Measurements from ENCODE around the gene ZNF678. TPM values are rescaled to one million over a fixed set of nuclear protein-coding genes. Genes with fewer than 3 reads are reported as not detected.
"Not testable (repeated sequence)": the region's sequence is repeated elsewhere in the genome, so short reads cannot be mapped to it uniquely, and the experiment has no call there.

ZNF678 gene
- total RNA-seq, 1 donor from 2014 or later: 19.5 TPM

DNA sequence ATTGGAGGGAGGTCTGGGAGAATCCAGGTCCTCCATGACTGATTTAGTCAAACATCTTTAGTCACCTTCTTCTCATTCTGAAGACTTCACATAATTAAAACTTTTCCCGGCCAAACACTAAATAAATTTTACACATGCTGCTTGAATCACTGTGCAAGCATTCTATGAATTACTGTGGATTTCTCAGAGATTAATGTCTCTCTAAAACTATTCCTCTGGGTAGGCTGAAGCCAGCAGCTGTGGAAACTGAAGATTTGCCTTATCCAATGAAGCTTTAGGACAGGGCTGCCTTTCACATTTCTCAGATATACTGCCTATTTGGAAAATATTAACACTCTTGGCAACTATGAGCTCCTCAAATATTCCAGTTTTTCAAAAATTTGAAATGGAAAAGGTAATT is 110.1 kb downstream of the ZNF678 start:
- Mint-ChIP-seq H3K9me3 (ENCODE audit: unreplicated experiment) (peaks cover 14% of the 10 kb centered on the region), H3K36me3 (ENCODE audit: low read depth, unreplicated experiment) (peaks cover 9% of the 10 kb centered on the region), H3K27ac (ENCODE audit: unreplicated experiment) (no peak overlapping the region), H3K4me1 (ENCODE audit: unreplicated experiment) (no peaks in the 10 kb centered on the region), H3K4me3 (ENCODE audit: unreplicated experiment) (no peak overlapping the region), H3K27me3 (ENCODE audit: unreplicated experiment) (peaks cover 3% of the 10 kb centered on the region)
- TF ChIP-seq, protein P1, sequence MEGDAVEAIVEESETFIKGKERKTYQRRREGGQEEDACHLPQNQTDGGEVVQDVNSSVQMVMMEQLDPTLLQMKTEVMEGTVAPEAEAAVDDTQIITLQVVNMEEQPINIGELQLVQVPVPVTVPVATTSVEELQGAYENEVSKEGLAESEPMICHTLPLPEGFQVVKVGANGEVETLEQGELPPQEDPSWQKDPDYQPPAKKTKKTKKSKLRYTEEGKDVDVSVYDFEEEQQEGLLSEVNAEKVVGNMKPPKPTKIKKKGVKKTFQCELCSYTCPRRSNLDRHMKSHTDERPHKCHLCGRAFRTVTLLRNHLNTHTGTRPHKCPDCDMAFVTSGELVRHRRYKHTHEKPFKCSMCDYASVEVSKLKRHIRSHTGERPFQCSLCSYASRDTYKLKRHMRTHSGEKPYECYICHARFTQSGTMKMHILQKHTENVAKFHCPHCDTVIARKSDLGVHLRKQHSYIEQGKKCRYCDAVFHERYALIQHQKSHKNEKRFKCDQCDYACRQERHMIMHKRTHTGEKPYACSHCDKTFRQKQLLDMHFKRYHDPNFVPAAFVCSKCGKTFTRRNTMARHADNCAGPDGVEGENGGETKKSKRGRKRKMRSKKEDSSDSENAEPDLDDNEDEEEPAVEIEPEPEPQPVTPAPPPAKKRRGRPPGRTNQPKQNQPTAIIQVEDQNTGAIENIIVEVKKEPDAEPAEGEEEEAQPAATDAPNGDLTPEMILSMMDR (IDR thresholded peaks at IDR 0.05; ENCODE audit: unreplicated experiment): no peak
- no peak for DNase-seq (ENCODE audit: low spot score)

DNA sequence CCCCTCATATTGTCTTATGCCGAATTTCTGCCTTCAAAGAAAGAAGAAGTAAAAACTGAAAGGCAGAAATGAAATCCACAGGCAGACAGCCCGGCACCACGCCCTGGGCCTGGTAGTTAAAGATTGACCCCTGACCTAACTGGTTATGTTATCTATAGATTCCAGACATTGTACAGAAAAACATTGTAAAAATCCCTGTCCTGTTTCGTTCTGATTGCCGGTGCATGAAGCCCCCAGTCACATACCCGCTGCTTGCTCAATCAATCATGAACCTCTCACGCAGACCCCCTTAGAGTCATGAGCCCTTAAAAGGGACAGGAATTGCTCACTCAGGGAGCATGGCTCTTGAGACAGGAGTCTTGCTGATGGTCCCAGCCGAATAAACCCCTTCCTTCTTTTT is 122.5 kb downstream of the ZNF678 start:
- DNase-seq (ENCODE audit: low spot score): no peak
- H3K27me3 Mint-ChIP-seq (ENCODE audit: unreplicated experiment): no peaks in the 10 kb centered on the region
- H3K36me3 Mint-ChIP-seq (ENCODE audit: low read depth, unreplicated experiment): peaks cover 5% of the 10 kb centered on the region
- TF ChIP-seq, protein P1 (IDR thresholded peaks at IDR 0.05; ENCODE audit: unreplicated experiment): no peak
- H3K4me1 Mint-ChIP-seq (ENCODE audit: unreplicated experiment): no peaks in the 10 kb centered on the region
- no peak overlapping the region for H3K27ac Mint-ChIP-seq (ENCODE audit: unreplicated experiment)
- no peak overlapping the region for H3K4me3 Mint-ChIP-seq (ENCODE audit: unreplicated experiment)
- peaks cover 17% of the 10 kb centered on the region for H3K9me3 Mint-ChIP-seq (ENCODE audit: unreplicated experiment)

DNA sequence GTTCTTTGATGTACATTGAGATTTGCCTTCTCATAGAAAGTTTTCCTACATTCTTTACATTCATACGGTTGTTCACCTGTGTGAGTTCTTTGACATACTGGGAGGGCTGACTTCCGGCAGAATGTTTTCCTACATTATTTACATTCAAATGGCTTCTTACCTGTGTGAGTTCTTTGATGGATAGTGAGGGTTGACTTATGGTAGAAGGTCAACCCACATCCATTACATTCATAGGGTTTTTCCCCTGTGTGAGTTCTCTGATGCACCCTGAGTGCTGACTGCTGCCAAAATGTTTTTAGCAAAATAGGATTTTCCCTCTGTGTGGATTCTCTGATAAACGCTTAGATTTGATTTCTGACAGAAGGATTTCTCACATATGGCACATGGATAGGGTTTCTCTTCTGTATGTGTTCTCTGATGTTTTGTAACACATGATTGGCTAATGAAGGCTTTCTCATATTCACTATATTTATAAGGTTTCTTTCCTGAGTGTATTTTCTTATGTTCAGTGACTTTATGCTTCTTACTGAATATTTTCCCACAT is 134.0 kb downstream of the ZNF678 start:
- TF ChIP-seq, protein P1 (IDR thresholded peaks at IDR 0.05; ENCODE audit: unreplicated experiment): no peak
- no peak overlapping the region for H3K4me3 Mint-ChIP-seq (ENCODE audit: unreplicated experiment)
- no peaks in the 10 kb centered on the region for H3K4me1 Mint-ChIP-seq (ENCODE audit: unreplicated experiment)
- H3K9me3 Mint-ChIP-seq (ENCODE audit: unreplicated experiment): peaks cover 26% of the 10 kb centered on the region
- peaks cover 17% of the 10 kb centered on the region for H3K36me3 Mint-ChIP-seq (ENCODE audit: low read depth, unreplicated experiment)
- no peak for DNase-seq (ENCODE audit: low spot score)
- H3K27ac Mint-ChIP-seq (ENCODE audit: unreplicated experiment): no peak overlapping the region
- H3K27me3 Mint-ChIP-seq (ENCODE audit: unreplicated experiment): peaks cover 4% of the 10 kb centered on the region

DNA sequence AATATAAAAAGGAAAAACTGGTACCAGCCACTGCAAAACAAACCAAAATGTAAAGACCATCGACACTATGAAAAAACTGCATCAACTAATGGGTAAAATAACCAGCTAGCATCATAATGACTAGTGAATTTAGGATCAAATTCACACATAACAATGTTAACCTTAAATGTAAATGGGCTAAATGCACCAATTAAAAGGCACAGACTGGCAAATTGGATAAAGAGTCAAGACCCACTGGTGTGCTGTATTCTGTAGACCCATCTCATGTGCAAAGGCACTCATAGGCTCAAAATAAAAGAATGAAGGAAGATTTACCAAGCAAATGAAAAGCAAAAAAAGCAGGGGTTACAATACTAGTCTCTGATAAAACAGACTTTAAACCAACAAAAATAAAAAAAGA is 138.3 kb downstream of the ZNF678 start:
- H3K9me3 Mint-ChIP-seq (ENCODE audit: unreplicated experiment): peaks cover 16% of the 10 kb centered on the region
- H3K36me3 Mint-ChIP-seq (ENCODE audit: low read depth, unreplicated experiment); H3K4me3 Mint-ChIP-seq (ENCODE audit: unreplicated experiment); H3K4me1 Mint-ChIP-seq (ENCODE audit: unreplicated experiment); H3K27me3 Mint-ChIP-seq (ENCODE audit: unreplicated experiment); H3K27ac Mint-ChIP-seq (ENCODE audit: unreplicated experiment); DNase-seq (ENCODE audit: low spot score): not testable (repeated sequence)

DNA sequence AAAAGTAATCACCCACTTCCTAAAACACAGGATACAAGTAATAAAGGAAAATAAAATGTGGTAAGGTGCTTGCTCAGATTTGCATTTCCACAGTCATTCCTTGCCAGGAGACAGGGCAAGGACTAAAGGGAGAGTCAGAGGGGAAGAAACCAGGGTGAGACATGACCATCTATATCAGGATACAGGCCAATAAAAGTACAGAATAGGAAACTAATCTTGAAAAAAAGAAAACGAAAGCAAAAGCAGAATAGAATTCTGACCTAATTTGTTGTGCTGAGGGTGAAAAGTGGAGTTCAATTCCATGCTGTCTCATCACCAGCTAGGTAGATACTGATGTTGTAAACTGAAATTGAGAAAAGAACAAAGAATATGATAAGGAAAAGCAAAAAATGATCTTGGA is 144.5 kb downstream of the ZNF678 start:
- H3K27me3 Mint-ChIP-seq (ENCODE audit: unreplicated experiment): peaks cover 2% of the 10 kb centered on the region
- H3K4me3 Mint-ChIP-seq (ENCODE audit: unreplicated experiment): no peak overlapping the region
- no peaks in the 10 kb centered on the region for H3K4me1 Mint-ChIP-seq (ENCODE audit: unreplicated experiment)
- peaks cover 16% of the 10 kb centered on the region for H3K9me3 Mint-ChIP-seq (ENCODE audit: unreplicated experiment)
- TF ChIP-seq, protein P1 (IDR thresholded peaks at IDR 0.05; ENCODE audit: unreplicated experiment): no peak
- no peak for DNase-seq (ENCODE audit: low spot score)
- H3K27ac Mint-ChIP-seq (ENCODE audit: unreplicated experiment): no peak overlapping the region
- H3K36me3 Mint-ChIP-seq (ENCODE audit: low read depth, unreplicated experiment): peaks cover 11% of the 10 kb centered on the region

Data from endothelial cell (in vitro differentiated cells).